RWPE2 (cell line): ENCODE data around the gene GHDC.
A peak's percentile ranks its signal among the peaks of the same experiment; 100 is the strongest.
"Not testable (repeated sequence)": the region's sequence is repeated elsewhere in the genome, so short reads cannot be mapped to it uniquely, and the experiment has no call there.

ENCODE experiments used
- ATAC-seq: fragments of 200-7000 bp; cut with Tn5 transposase; 3 replicates; pipeline ENCODE4 v1.9.1; 2021; ENCODE audit warnings: low read depth
- DNase-seq: peaks from one replicate; pipeline ENCODE4 v3.0.0-alpha.2; 2020; ENCODE audit warnings: low spot score
- H3K27ac ChIP-seq: fragments of 450-650 bp; 2 replicates; pipeline ENCODE4 v1.5.1; 2017; ENCODE audit warnings: mild to moderate bottlenecking; ENCODE audit not compliant: poor library complexity, severe bottlenecking
- H3K27me3 ChIP-seq: fragments of 250-450 bp; sonication (Bioruptor Pico); 2 replicates; pipeline ENCODE4 v1.5.1; 2021; ENCODE audit warnings: mild to moderate bottlenecking, moderate library complexity; ENCODE audit not compliant: insufficient read depth, poor library complexity, severe bottlenecking
- H3K36me3 ChIP-seq: fragments of 250-450 bp; sonication (Bioruptor Pico); 2 replicates; pipeline ENCODE4 v1.5.1; 2020; ENCODE audit warnings: low read depth, mild to moderate bottlenecking, moderate library complexity
- H3K4me1 ChIP-seq: fragments of 250-450 bp; sonication (Bioruptor Pico); 2 replicates; pipeline ENCODE4 v1.5.1; 2021; ENCODE audit warnings: mild to moderate bottlenecking, moderate library complexity; ENCODE audit not compliant: insufficient read depth, poor library complexity, severe bottlenecking
- H3K4me3 ChIP-seq: fragments of 250-450 bp; sonication (Bioruptor Pico); 2 replicates; pipeline ENCODE4 v1.5.1; 2021; ENCODE audit warnings: mild to moderate bottlenecking, moderate library complexity; ENCODE audit not compliant: severe bottlenecking
- H3K9me3 ChIP-seq: fragments of 250-450 bp; sonication (Bioruptor Pico); 2 replicates; pipeline ENCODE4 v1.5.1; 2021; ENCODE audit warnings: mild to moderate bottlenecking, moderate library complexity; ENCODE audit not compliant: severe bottlenecking
- CTCF ChIP-seq: fragments of 450-650 bp; IDR thresholded peaks from one replicate; pipeline ENCODE4 v1.5.1; 2017; ENCODE audit warnings: mild to moderate bottlenecking, moderate library complexity; ENCODE audit not compliant: poor library complexity, severe bottlenecking

GHDC gene

DNA sequence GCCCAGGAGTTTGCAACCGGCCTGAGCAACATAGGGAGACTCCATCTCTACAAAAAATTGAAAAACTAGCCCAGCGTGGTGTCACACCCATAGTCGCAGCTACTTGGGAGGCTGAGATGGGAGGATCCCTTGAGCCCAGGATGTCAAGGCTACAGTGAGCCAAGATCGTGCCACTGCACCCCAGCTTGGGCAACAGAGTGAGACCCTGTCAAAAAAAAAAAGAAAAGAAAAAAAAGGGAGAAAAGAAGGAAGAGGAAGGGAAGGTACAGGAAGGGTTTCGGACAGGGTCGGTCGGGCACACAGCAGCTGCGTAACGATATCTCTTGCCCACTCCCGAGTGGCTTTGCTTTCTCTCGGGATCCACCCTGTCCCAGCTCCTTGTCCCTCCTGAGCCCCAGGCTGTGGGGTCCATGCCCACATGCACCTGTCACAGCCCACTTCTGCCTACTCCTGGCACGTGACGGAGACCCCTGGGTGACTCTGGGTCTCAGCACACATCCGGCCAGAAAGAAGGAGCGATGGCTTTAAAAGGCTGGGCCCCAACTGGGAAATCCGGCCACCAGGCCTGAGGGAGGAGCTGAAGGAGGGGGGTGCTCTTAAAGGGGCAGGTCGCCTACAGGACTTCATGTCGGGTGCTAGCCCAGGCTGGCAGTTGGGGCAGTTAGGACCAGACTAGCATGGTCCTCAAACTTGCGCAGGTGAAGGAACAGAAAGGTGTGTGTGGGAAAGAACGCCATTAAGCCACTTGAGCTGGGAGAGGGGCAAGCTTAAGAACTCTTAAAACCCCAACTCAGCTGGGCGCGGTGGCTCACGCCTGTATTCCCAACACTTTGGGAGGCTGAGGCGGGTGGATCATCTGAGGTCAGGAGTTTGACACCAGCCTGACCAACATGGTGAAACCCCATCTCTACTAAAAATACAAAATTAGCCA lies at the start of gene GHDC:
Gene GHDC, minus strand, starts transcription at position 526 of the 931 bp plus-strand sequence. CDS start 913 bp downstream, outside the sequence.
- Histone ChIP-seq H3K27me3 (no peaks in the 10 kb centered on the region), H3K4me1 (no peaks in the 10 kb centered on the region), H3K27ac (no peak within 1 kb of the TSS), H3K36me3 (no peaks in the 10 kb centered on the region), H3K4me3 (peak within 1 kb of the TSS; percentile 46), H3K9me3 (no peaks in the 10 kb centered on the region)
- no peak for TF ChIP-seq CTCF
- DNase-seq (no peak), ATAC-seq (peak; percentile 96)

GRCh38 chr17:42243493-42243982 lies 49.2 kb upstream of the GHDC start:
- H3K27ac ChIP-seq, result no peak overlapping the region
- no peak overlapping the region for H3K4me3 ChIP-seq
- no peaks in the 10 kb centered on the region for H3K27me3 ChIP-seq
- no peaks in the 10 kb centered on the region for H3K36me3 ChIP-seq
- H3K4me1 ChIP-seq, result no peaks in the 10 kb centered on the region
- H3K9me3 ChIP-seq, result no peaks in the 10 kb centered on the region
- ATAC-seq, result no peak
- no peak for TF ChIP-seq CTCF
- DNase-seq, result no peak

DNA sequence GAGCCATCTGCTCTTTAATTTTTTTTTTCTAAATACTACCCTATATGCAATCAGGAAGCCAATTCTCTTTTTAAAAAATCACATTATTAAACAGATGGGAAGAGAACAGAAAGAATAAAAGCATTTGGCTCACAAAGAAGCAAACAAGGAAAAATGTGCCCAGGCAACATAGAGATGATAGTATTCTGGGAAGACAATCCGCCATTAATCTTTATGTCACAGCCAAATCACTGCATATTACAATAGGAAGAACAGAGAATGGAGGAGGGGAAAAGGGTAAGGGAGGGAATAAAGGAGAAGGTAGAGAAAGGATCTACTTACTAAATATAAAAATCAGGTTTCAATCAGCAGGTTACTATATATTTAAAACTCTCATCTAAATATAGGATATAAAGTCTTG lies 47.6 kb upstream of the GHDC start:
- no peak for ATAC-seq
- Histone ChIP-seq H3K36me3 (no peaks in the 10 kb centered on the region), H3K9me3 (no peaks in the 10 kb centered on the region), H3K4me1 (no peaks in the 10 kb centered on the region), H3K27ac (no peak overlapping the region), H3K27me3 (no peaks in the 10 kb centered on the region), H3K4me3 (no peak overlapping the region)
- no peak for DNase-seq
- TF ChIP-seq CTCF, result no peak

DNA sequence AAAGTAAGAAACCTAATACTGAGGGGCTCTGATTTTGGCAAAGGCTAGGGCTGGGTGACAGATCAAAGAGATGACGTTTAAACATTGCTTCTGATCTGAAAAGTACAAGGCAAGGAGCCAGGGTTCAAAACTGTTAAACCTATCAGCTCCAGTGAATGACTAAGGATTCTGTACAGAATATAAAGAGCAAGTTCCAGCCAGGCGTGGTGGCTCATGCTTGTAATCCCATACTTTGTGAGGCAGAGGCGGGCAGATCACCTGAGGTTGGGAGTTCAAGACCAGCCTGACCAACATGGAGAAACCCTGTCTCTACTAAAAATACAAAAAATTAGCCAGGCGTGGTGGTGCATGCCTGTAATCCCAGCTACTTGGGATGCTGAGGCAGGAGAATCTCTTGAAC lies 46.6 kb upstream of the GHDC start:
- not testable (repeated sequence) for H3K36me3 ChIP-seq, H3K4me3 ChIP-seq, H3K27me3 ChIP-seq, DNase-seq, ATAC-seq, H3K9me3 ChIP-seq, H3K27ac ChIP-seq, H3K4me1 ChIP-seq

- Histone ChIP-seq H3K27me3 (no peaks in the 10 kb centered on the region), H3K27ac (no peak overlapping the region), H3K9me3 (no peaks in the 10 kb centered on the region), H3K36me3 (no peaks in the 10 kb centered on the region), H3K4me3 (no peak overlapping the region), H3K4me1 (no peaks in the 10 kb centered on the region)
- DNase-seq (no peak), ATAC-seq (no peak)
- no peak for TF ChIP-seq CTCF
These were observed 45.9 kb upstream of the GHDC start for GRCh38 chr17:42240201-42240600.

DNA sequence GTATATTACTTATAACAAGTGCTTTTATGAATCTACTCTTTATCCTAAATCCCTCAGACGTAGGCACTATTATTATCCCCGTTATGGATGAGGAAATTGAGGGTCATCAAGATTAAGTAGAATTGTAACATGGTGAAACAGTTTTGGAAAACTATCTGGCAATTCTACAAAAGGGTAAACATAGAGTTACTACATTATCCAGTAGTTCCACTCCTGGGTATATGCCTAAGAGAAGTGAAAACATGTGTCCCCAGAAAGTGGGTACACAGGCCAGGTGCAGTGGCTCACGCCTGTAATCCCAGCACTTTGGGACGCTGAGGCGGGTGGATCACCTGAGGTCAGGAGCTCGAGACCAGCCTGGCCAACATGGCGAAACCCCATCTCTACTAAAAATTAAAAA lies 45.3 kb upstream of the GHDC start:
- not testable (repeated sequence) for H3K27me3 ChIP-seq, H3K27ac ChIP-seq, H3K4me3 ChIP-seq, H3K4me1 ChIP-seq, H3K36me3 ChIP-seq, H3K9me3 ChIP-seq, DNase-seq, ATAC-seq
